ENCODE data around the gene RADX. TPM values are rescaled to one million over a fixed set of nuclear protein-coding genes. Genes with fewer than 3 reads are reported as not detected.

The RADX gene
- polyA plus RNA-seq, 3 donors = 0.05 TPM; not detected in 2

- Histone ChIP-seq H2AFZ (ENCODE audit: insufficient read depth, low read depth, low read length, poor library complexity, severe bottlenecking) (no peak overlapping the region), H3K27me3 (ENCODE audit: control insufficient read depth in 2 of 2, insufficient read depth in 2 of 2, low read length in 2 of 2) (no peaks in the 10 kb centered on the region), H3K9ac (ENCODE audit: insufficient read depth, low read length, poor library complexity, severe bottlenecking) (no peak overlapping the region), H3K4me2 (replicated peaks; ENCODE audit: extremely low read depth, low read length, poor library complexity, severe bottlenecking) (no peak overlapping the region), H3K36me3 (replicated peaks in 1 of 2; ENCODE audit: control insufficient read depth in 1 of 2, insufficient read depth in 2 of 2, low read length in 2 of 2) (no peaks in the 10 kb centered on the region), H3K27ac (ENCODE audit: low read depth in 1 of 2, low read length in 2 of 2) (no peak overlapping the region), H3K4me1 (ENCODE audit: control insufficient read depth in 1 of 2, insufficient read depth in 2 of 2, low read length in 2 of 2) (no peaks in the 10 kb centered on the region), H3K9me3 (replicated peaks in 1 of 2; ENCODE audit: control insufficient read depth in 1 of 2, insufficient read depth in 1 of 2, low read length in 2 of 2) (no peaks in the 10 kb centered on the region), H4K20me1 (ENCODE audit: insufficient read depth, low read length) (no peaks in the 10 kb centered on the region), H3K4me3 (replicated peaks in 1 of 3; ENCODE audit: low read depth in 2 of 3, low read length in 3 of 3) (no peak overlapping the region), H3K79me2 (ENCODE audit: insufficient read depth, low read length) (no peaks in the 10 kb centered on the region)
- no peak overlapping the region for H3K27ac Mint-ChIP-seq
- intact Hi-C loops (cut with micrococcal nuclease) = no loop called here
- no peak overlapping the region for H3K4me3 Mint-ChIP-seq
- WGBS (ENCODE audit: insufficient coverage) = no CpG with 5 or more reads among the region's 1 CpG
- H3K27me3 Mint-ChIP-seq (ENCODE audit: low read depth in 3 of 3) = peaks cover 0 to 3% (median 2%) of the 10 kb centered on the region in 3 donors
- H3K36me3 Mint-ChIP-seq = no peaks in the 10 kb centered on the region
- TF ChIP-seq, protein P1, sequence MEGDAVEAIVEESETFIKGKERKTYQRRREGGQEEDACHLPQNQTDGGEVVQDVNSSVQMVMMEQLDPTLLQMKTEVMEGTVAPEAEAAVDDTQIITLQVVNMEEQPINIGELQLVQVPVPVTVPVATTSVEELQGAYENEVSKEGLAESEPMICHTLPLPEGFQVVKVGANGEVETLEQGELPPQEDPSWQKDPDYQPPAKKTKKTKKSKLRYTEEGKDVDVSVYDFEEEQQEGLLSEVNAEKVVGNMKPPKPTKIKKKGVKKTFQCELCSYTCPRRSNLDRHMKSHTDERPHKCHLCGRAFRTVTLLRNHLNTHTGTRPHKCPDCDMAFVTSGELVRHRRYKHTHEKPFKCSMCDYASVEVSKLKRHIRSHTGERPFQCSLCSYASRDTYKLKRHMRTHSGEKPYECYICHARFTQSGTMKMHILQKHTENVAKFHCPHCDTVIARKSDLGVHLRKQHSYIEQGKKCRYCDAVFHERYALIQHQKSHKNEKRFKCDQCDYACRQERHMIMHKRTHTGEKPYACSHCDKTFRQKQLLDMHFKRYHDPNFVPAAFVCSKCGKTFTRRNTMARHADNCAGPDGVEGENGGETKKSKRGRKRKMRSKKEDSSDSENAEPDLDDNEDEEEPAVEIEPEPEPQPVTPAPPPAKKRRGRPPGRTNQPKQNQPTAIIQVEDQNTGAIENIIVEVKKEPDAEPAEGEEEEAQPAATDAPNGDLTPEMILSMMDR (IDR thresholded peaks at IDR 0.05) = no peak
- H3K9me3 Mint-ChIP-seq = peaks cover 0 to 4% (median 0%) of the 10 kb centered on the region in 7 donors
- no peak for DNase-seq
- no peaks in the 10 kb centered on the region for H3K4me1 Mint-ChIP-seq
These were observed 58.9 kb downstream of the RADX start for GRCh38 chrX:106670631-106671030.

- Mint-ChIP-seq H3K27me3 (ENCODE audit: low read depth in 3 of 3) (peaks cover 0 to 10% (median 2%) of the 10 kb centered on the region in 3 donors), H3K27ac (no peak overlapping the region), H3K4me1 (no peaks in the 10 kb centered on the region), H3K9me3 (peaks cover 0 to 4% (median 0%) of the 10 kb centered on the region in 7 donors), H3K4me3 (no peak overlapping the region), H3K36me3 (no peaks in the 10 kb centered on the region)
- H3K4me2 ChIP-seq (replicated peaks; ENCODE audit: extremely low read depth, low read length, poor library complexity, severe bottlenecking) = no peak overlapping the region
- H3K36me3 ChIP-seq (replicated peaks in 1 of 2; ENCODE audit: control insufficient read depth in 1 of 2, insufficient read depth in 2 of 2, low read length in 2 of 2) = no peaks in the 10 kb centered on the region
- H4K20me1 ChIP-seq (ENCODE audit: insufficient read depth, low read length) = no peaks in the 10 kb centered on the region
- no peak overlapping the region for H2AFZ ChIP-seq (ENCODE audit: insufficient read depth, low read depth, low read length, poor library complexity, severe bottlenecking)
- H3K9ac ChIP-seq (ENCODE audit: insufficient read depth, low read length, poor library complexity, severe bottlenecking) = no peak overlapping the region
- no peaks in the 10 kb centered on the region for H3K9me3 ChIP-seq (replicated peaks in 1 of 2; ENCODE audit: control insufficient read depth in 1 of 2, insufficient read depth in 1 of 2, low read length in 2 of 2)
- no peaks in the 10 kb centered on the region for H3K4me1 ChIP-seq (ENCODE audit: control insufficient read depth in 1 of 2, insufficient read depth in 2 of 2, low read length in 2 of 2)
- H3K4me3 ChIP-seq (replicated peaks in 1 of 3; ENCODE audit: low read depth in 2 of 3, low read length in 3 of 3) = no peak overlapping the region
- intact Hi-C loops (cut with micrococcal nuclease) = no loop called here
- 100% methylated on average over 1 of the region's 4 CpGs for WGBS (ENCODE audit: insufficient coverage)
- no peak for DNase-seq
- TF ChIP-seq, protein P1 (IDR thresholded peaks at IDR 0.05) = no peak
- no peaks in the 10 kb centered on the region for H3K79me2 ChIP-seq (ENCODE audit: insufficient read depth, low read length)
- no peak overlapping the region for H3K27ac ChIP-seq (ENCODE audit: low read depth in 1 of 2, low read length in 2 of 2)
- no peaks in the 10 kb centered on the region for H3K27me3 ChIP-seq (ENCODE audit: control insufficient read depth in 2 of 2, insufficient read depth in 2 of 2, low read length in 2 of 2)
These were observed 60.7 kb downstream of the RADX start for GRCh38 chrX:106672527-106672926.

All from CD14-positive monocyte (primary cell).